Activated B cell treated with CpG ODN at 0.5 μM for 24 hours (primary cell): Measurements from ENCODE around the gene DOC2A. TPM values are rescaled to one million over a fixed set of nuclear protein-coding genes. Genes with fewer than 3 reads are reported as not detected.

Experiments used
- ATAC-seq: fragments of 200-7000 bp; cut with Tn5 transposase; one replicate; pipeline ENCODE4 v1.10.0; 2021; ENCODE audit warnings: low read depth, mild to moderate bottlenecking, moderate library complexity
- CTCF ChIA-PET: fragments of 350-600 bp; sonication (Branson Sonifier 250); formaldehyde crosslinking; loops from one replicate; lab custom pipeline; 2021; ENCODE audit warnings: antibody characterized with exemption; lab: Charles Lee
- POLR2A ChIA-PET: fragments of 350-600 bp; sonication (Branson Sonifier 250); formaldehyde crosslinking; loops from one replicate; lab custom pipeline; 2021; ENCODE audit warnings: antibody characterized with exemption; lab: Charles Lee
- DNase-seq: peaks from one replicate; pipeline ENCODE4 v3.0.0; 2022
- H3K27ac Mint-ChIP-seq: one replicate; pipeline ENCODE4 v1.8.0; 2020; ENCODE audit warnings: mixed read lengths
- H3K27me3 Mint-ChIP-seq: one replicate; pipeline ENCODE4 v1.8.0; 2021; ENCODE audit warnings: mixed read lengths
- H3K36me3 Mint-ChIP-seq: one replicate; pipeline ENCODE4 v1.8.0; 2021; ENCODE audit warnings: low read depth, mixed read lengths
- H3K4me1 Mint-ChIP-seq: one replicate; pipeline ENCODE4 v1.8.0; 2021; ENCODE audit warnings: mixed read lengths
- H3K4me3 Mint-ChIP-seq: one replicate; pipeline ENCODE4 v1.8.0; 2020; ENCODE audit warnings: mild to moderate bottlenecking, mixed read lengths
- H3K9me3 Mint-ChIP-seq: one replicate; pipeline ENCODE4 v1.8.0; 2020; ENCODE audit warnings: mixed read lengths
- intact Hi-C: fragments of 100-400 bp; cut with micrococcal nuclease; formaldehyde crosslinking; loops from one replicate; pipeline ENCODE4 v1.15.1; 2024
- total RNA-seq: library from RNA; stranded (reverse); gene quantifications from 2 replicates; pipeline ENCODE4 v1.2.3, GENCODE V29; 2022
- TF ChIP-seq, protein P1 (sequence below): fragments of 200-600 bp; IDR thresholded peaks from one replicate; pipeline ENCODE4 v1.8.0; 2022; ENCODE audit warnings: antibody characterized with exemption, mild to moderate bottlenecking

Gene DOC2A
- total RNA-seq, 1 donor from 2014 or later = not detected

DNA sequence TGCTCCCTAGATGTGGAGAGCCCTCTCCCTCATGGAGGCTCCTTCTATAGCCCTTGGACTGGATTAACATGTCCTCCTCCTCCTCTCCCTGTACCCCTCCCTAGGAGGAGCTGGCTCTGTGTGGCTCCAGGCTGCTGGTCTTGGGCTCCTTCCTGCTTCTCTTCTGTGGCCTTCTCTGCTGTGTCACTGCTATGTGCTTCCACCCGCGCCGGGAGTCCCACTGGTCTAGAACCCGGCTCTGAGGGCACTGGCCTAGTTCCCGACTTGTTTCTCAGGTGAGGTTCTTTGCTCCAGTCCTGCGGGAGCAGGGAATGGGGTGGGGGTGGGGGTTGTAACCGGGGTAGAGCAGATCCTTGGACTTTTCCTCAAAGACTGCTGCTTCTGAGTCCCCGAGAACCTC is 39.5 kb downstream of the DOC2A start:
- ATAC-seq (no peak), DNase-seq (no peak)
- H3K27ac Mint-ChIP-seq = no peak overlapping the region
- intact Hi-C loops = no loop called here
- TF ChIP-seq, protein P1, sequence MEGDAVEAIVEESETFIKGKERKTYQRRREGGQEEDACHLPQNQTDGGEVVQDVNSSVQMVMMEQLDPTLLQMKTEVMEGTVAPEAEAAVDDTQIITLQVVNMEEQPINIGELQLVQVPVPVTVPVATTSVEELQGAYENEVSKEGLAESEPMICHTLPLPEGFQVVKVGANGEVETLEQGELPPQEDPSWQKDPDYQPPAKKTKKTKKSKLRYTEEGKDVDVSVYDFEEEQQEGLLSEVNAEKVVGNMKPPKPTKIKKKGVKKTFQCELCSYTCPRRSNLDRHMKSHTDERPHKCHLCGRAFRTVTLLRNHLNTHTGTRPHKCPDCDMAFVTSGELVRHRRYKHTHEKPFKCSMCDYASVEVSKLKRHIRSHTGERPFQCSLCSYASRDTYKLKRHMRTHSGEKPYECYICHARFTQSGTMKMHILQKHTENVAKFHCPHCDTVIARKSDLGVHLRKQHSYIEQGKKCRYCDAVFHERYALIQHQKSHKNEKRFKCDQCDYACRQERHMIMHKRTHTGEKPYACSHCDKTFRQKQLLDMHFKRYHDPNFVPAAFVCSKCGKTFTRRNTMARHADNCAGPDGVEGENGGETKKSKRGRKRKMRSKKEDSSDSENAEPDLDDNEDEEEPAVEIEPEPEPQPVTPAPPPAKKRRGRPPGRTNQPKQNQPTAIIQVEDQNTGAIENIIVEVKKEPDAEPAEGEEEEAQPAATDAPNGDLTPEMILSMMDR = no peak
- CTCF ChIA-PET = no interaction called here
- H3K36me3 Mint-ChIP-seq = peaks cover 20% of the 10 kb centered on the region
- H3K27me3 Mint-ChIP-seq = no peaks in the 10 kb centered on the region
- peaks cover 31% of the 10 kb centered on the region for H3K4me1 Mint-ChIP-seq
- no peaks in the 10 kb centered on the region for H3K9me3 Mint-ChIP-seq
- H3K4me3 Mint-ChIP-seq = no peak overlapping the region
- POLR2A ChIA-PET = interaction anchor here (1.2 to 3.5 kb wide), 2 partner anchors 9 to 23 kb away, joined by 3 to 67 read pairs; partner anchors contain the start of gene TMEM219

DNA sequence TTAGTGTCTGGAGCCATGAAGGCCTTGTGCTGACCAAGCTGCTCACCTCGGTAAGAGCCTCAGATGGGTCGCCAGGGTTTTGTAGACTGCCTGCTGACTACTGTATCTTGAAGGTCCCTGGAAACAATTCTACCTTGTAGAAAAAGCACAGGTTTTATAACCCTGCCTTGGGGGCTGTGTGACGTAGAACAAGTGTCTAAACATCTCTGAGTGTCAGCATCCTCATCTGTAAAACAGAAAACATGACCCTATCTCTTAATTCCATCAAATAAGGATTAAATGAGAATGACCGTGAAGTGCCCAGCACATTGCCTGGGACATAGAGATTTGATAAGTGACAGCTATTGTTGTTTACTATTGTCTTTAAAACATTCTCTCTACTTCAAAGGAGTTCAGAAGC is 42.6 kb downstream of the DOC2A start:
- POLR2A ChIA-PET = no interaction called here
- no peaks in the 10 kb centered on the region for H3K9me3 Mint-ChIP-seq
- H3K4me3 Mint-ChIP-seq = no peak overlapping the region

DNA sequence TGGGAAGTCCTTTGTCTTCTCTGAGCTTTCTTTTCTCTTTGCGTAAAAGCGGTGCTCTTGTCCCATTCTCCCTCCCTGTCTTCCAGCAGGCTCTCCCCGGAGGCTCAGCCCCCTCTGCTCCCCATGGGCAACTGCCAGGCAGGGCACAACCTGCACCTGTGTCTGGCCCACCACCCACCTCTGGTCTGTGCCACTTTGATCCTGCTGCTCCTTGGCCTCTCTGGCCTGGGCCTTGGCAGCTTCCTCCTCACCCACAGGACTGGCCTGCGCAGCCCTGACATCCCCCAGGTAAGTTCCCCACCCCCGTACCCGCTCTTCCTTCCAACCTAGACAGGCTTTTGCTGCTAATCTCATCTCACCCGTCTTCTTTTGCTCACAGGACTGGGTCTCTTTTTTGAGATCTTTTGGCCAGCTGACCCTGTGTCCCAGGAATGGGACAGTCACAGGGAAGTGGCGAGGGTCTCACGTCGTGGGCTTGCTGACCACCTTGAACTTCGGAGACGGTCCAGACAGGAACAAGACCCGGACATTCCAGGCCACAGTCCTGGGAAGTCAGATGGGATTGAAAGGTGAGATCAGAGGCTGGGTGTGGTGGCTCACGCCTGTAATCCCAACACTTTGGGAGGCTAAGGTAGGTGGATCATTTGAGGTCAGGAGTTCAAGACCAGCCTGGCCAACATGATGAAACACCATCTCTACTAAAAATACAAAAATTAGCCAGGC is 47.6 kb downstream of the DOC2A start:
- CTCF ChIA-PET = no interaction called here
- H3K27me3 Mint-ChIP-seq = no peaks in the 10 kb centered on the region
- intact Hi-C loops = loop anchor here (5.0 kb wide), 1 partner anchor 216 kb away; the partner anchor contains the start of gene C16orf54
- peaks cover 6% of the 10 kb centered on the region for H3K36me3 Mint-ChIP-seq
- peak overlapping the region; percentile 87 for H3K4me3 Mint-ChIP-seq
- POLR2A ChIA-PET = interaction anchor here (0.7 to 4.8 kb wide), 4 partner anchors 10 to 37 kb away, joined by 3 to 67 read pairs (median 14); partner anchors contain the start of genes HIRIP3, KCTD13 and TAOK2
- H3K27ac Mint-ChIP-seq = peak overlapping the region; percentile 77
- no peaks in the 10 kb centered on the region for H3K9me3 Mint-ChIP-seq
- H3K4me1 Mint-ChIP-seq = peaks cover 17% of the 10 kb centered on the region
- TF ChIP-seq, protein P1 = no peak
- no peak for DNase-seq
- no peak for ATAC-seq

More for the DNA sequence above, 42.6 kb downstream of the DOC2A start:
- Mint-ChIP-seq H3K4me1 (peaks cover 7% of the 10 kb centered on the region), H3K27me3 (no peaks in the 10 kb centered on the region), H3K27ac (no peak overlapping the region), H3K36me3 (peaks cover 19% of the 10 kb centered on the region)
- CTCF ChIA-PET = no interaction called here
- intact Hi-C loops = no loop called here
- TF ChIP-seq, protein P1 = no peak
- ATAC-seq (no peak), DNase-seq (no peak)

DNA sequence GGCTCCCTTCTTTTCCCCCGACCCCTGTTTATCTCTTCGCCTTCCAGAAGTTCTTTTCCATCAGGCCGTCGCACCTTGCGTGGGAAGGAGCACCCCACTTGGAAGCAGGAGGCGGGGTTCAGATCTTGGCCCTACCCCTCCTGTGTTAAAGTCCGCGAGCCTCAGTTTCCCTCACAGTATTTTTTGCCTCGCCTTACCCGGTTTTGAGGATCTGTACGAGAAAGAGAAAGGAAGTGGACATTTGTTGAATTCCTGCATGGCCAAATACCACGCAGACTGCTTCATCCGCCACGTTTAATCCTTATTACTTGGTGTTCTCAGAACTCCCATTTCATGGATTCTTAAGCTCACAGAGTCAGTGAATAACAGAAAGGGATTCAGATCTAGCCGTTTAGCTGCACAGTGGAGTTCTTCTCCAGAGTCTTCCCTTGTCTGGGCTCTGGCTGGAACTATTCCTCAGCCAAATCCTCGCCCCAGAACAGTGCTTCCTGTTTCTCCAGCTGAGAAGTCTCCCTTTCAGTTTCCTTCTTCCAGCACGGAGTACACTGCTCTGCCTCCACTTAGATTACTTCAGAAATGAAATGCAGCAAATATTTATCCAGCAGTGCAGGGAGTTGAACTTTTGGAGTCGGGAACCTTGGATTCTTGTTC is 48.4 kb downstream of the DOC2A start:
- peaks cover 17% of the 10 kb centered on the region for H3K4me1 Mint-ChIP-seq
- ChIA-PET CTCF (interaction anchor here (0.8 to 1.1 kb wide), 3 partner anchors 11 to 37 kb away, joined by 3 to 6 read pairs (median 5); partner anchors contain the start of genes KCTD13 and TAOK2), POLR2A (interaction anchor here (0.5 to 4.8 kb wide), 10 partner anchors 11 to 1217 kb away, joined by 3 to 67 read pairs (median 3); partner anchors contain the start of genes FUS, HIRIP3, KCTD13 and MVP)
- TF ChIP-seq, protein P1 = no peak
- DNase-seq (no peak), ATAC-seq (no peak)
- intact Hi-C loops = loop anchor here (1.0 to 5.0 kb wide), 5 partner anchors 11 to 215 kb away; partner anchors contain the start of genes C16orf54, CDIPT, INO80E and KCTD13
- H3K27ac Mint-ChIP-seq = peak overlapping the region; percentile 77
- peaks cover 1% of the 10 kb centered on the region for H3K36me3 Mint-ChIP-seq
- peak overlapping the region; percentile 87 for H3K4me3 Mint-ChIP-seq
- no peaks in the 10 kb centered on the region for H3K9me3 Mint-ChIP-seq
- H3K27me3 Mint-ChIP-seq = no peaks in the 10 kb centered on the region
